Natural killer cell (primary cell): ENCODE measurements around the gene LRP6. TPM values are rescaled to one million over a fixed set of nuclear protein-coding genes. Genes with fewer than 3 reads are reported as not detected.
A peak's percentile ranks its signal among the peaks of the same experiment; 100 is the strongest.

Source experiments
- ATAC-seq, 3 donors: fragments of 150-1000 bp in 2 of 3; fragments of 200-7000 bp in 1 of 3; cut with Tn5 transposase; 1 replicate in 1 of 3; 2 replicates in 2 of 3; pipeline ENCODE4 v1.10.0; 2021; ENCODE audit warnings: mild to moderate bottlenecking in 2 of 3, moderate library complexity in 2 of 3
- DNase-seq, 2 donors: peaks; one replicate each; pipeline versions ENCODE4 v3.0.0 to v3.0.0-alpha.2; 2013 to 2021; ENCODE audit warnings: mixed read lengths in 1 of 2
- H3K27ac ChIP-seq: one replicate; pipeline ENCODE4 v1.5.1; 2013; ENCODE audit warnings: mild to moderate bottlenecking, low read length
- H3K27me3 ChIP-seq: one replicate; pipeline ENCODE4 v1.6.1; 2013; ENCODE audit warnings: low read length; ENCODE audit not compliant: control insufficient read depth, insufficient read depth
- H3K36me3 ChIP-seq: one replicate; pipeline ENCODE4 v1.6.1; 2013; ENCODE audit warnings: low read length; ENCODE audit not compliant: control insufficient read depth, insufficient read depth
- H3K4me1 ChIP-seq: one replicate; pipeline ENCODE4 v1.6.1; 2013; ENCODE audit warnings: low read length; ENCODE audit not compliant: control insufficient read depth, insufficient read depth
- H3K4me3 ChIP-seq: one replicate; pipeline ENCODE4 v1.5.1; 2013; ENCODE audit warnings: low read length
- H3K9me3 ChIP-seq: one replicate; pipeline ENCODE4 v1.6.1; 2013; ENCODE audit warnings: low read length; ENCODE audit not compliant: control insufficient read depth, insufficient read depth
- H3K27ac Mint-ChIP-seq, 2 donors: one replicate each; pipeline ENCODE4 v1.8.0; 2022; ENCODE audit warnings: mild to moderate bottlenecking in 2 of 2, mixed read lengths in 2 of 2, moderate library complexity in 1 of 2
- H3K27me3 Mint-ChIP-seq, 2 donors: one replicate each; pipeline ENCODE4 v1.8.0; 2022; ENCODE audit warnings: low read depth in 2 of 2, mixed read lengths in 2 of 2
- H3K36me3 Mint-ChIP-seq: one replicate; pipeline ENCODE4 v1.8.0; 2022; ENCODE audit warnings: mixed read lengths
- H3K4me1 Mint-ChIP-seq, 2 donors: one replicate each; pipeline ENCODE4 v1.8.0; 2022; ENCODE audit warnings: mixed read lengths in 2 of 2
- H3K4me3 Mint-ChIP-seq: one replicate; pipeline ENCODE4 v1.8.0; 2022; ENCODE audit warnings: mild to moderate bottlenecking, moderate library complexity, mixed read lengths
- H3K9me3 Mint-ChIP-seq, 2 donors: one replicate each; pipeline ENCODE4 v1.8.0; 2022; ENCODE audit warnings: mixed read lengths in 2 of 2
- WGBS: methylation state at CpG from one replicate; pipeline ENCODE4 v1.1.7; 2013; ENCODE audit warnings: missing lambda C conversion rate; ENCODE audit not compliant: insufficient coverage; 5-methylcytosine and 5-hydroxymethylcytosine counted together
- intact Hi-C: fragments of 100-400 bp; cut with micrococcal nuclease; formaldehyde crosslinking; loops from one replicate; pipeline ENCODE4 v1.14.2; 2022
- total RNA-seq, 4 donors: library from RNA; stranded (reverse); fragments of 120-200 nt in 1 of 4; gene quantifications; one replicate each; pipeline versions ENCODE4 v1.2.3 to v1.2.4, GENCODE V29; 2013 to 2022
- TF ChIP-seq, protein P1 (sequence below): fragments of 200-600 bp; IDR thresholded peaks from one replicate; pipeline ENCODE4 v1.8.0; 2022; ENCODE audit warnings: antibody characterized with exemption

LRP6 gene
- total RNA-seq, 3 donors from 2014 or later (not counting 1 experiment from before 2014, with no cell fraction given) = 0.05 to 0.33 TPM; not detected in 1

DNA sequence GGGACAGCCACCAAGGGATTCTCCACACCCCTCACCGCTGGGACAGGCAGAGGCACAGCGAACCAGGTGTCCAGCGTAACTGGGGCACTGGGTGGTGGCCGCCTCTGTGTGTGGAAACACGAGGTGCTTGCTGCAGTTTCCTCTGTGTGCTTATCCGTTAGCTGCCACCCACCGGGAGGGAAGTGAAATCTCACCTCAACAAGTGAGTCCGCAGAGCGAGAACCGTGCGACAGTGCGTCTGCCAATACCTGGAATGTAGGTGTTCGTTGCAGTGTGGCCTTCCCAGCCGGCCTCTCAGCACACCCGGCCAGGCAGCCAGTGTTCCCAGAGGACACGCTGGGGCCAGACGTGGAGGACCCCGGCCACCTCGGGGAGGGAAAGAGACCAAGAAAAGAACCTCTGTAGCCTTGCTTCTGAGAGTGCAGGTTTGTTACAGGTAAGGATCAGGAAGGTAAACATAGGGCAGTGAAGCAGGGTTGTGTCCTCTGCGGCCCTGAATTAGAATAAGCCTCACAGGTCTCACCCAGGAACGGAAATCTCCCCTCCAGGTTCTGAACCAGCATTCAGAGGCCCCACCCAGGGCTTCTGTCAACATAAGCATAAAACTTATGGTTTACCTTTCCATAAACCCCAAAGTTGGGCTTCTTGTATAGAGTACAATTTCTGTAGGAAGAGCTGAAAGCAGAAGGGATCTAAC lies 194.6 kb downstream of the LRP6 start:
- Histone ChIP-seq H3K4me1 (peaks cover 5% of the 10 kb centered on the region), H3K9me3 (no peaks in the 10 kb centered on the region), H3K27ac (no peak overlapping the region), H3K4me3 (no peak overlapping the region), H3K36me3 (no peaks in the 10 kb centered on the region), H3K27me3 (no peaks in the 10 kb centered on the region)
- Mint-ChIP-seq H3K9me3 (no peaks in the 10 kb centered on the region), H3K4me3 (no peak overlapping the region), H3K27me3 (peaks cover 14 to 34% of the 10 kb centered on the region in 2 donors), H3K27ac (no peak overlapping the region), H3K36me3 (no peaks in the 10 kb centered on the region), H3K4me1 (no peaks in the 10 kb centered on the region)
- DNase-seq = peak in 1 of 2 donors; percentile 64
- 55% methylated on average over 21 of the region's 21 CpGs for WGBS
- intact Hi-C loops = no loop called here
- peak in 1 of 3 donors; percentile 7 for ATAC-seq
- TF ChIP-seq, protein P1, sequence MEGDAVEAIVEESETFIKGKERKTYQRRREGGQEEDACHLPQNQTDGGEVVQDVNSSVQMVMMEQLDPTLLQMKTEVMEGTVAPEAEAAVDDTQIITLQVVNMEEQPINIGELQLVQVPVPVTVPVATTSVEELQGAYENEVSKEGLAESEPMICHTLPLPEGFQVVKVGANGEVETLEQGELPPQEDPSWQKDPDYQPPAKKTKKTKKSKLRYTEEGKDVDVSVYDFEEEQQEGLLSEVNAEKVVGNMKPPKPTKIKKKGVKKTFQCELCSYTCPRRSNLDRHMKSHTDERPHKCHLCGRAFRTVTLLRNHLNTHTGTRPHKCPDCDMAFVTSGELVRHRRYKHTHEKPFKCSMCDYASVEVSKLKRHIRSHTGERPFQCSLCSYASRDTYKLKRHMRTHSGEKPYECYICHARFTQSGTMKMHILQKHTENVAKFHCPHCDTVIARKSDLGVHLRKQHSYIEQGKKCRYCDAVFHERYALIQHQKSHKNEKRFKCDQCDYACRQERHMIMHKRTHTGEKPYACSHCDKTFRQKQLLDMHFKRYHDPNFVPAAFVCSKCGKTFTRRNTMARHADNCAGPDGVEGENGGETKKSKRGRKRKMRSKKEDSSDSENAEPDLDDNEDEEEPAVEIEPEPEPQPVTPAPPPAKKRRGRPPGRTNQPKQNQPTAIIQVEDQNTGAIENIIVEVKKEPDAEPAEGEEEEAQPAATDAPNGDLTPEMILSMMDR = no peak

DNA sequence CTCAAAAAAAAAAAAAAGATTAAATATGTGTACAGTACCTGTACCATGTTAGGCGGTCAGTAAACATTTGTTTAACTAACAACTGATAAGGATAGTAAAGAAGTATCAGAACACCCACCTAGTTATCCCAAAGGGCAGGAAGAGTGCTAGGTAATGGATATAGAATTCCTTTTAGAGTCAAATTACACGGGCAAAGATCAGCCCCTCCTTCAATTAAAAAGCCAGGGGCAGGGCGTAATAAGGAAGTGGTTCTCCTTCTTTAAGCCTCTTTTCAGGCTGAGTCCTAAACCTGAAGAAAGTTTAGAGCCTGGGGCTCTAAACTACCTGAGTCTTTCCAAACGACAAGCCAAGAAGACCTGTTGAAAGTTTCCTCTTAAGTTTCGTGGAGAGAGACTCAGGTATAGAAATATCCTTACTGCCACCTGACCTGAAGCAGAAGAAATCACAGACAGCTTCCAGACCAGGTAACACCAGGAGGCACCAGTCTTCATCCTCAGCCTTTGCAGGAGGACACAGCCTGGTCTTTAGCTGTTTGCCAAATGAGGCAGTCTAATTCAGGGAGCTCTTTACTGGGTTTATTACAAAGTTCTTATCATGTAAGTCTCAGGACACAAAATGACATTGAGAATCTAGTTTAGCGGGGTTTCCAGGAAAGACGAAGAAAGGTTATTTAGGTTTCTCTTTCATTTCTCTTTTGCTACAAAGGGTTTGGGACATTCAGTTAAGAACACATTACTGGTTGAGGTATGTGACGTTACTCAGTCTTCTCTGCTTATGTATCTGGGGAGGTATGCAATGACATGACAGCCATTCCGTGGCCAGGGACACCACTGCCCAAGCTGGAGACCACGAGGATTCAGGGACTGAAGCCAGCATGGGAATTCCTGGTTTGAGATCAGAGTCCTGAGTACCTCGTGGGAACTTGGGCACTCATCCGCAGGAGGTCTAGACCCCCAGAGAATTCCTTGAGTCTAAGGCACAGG lies 195.9 kb downstream of the LRP6 start, which contains the start of gene BCL2L14:
TSS of gene BCL2L14 (plus strand) at position 266 of the 983 bp plus-strand sequence. CDS start 8,367 bp downstream, outside the sequence.
- ATAC-seq (no peak), DNase-seq (peak in 1 of 2 donors; percentile 44)
- Mint-ChIP-seq H3K9me3 (no peaks in the 10 kb centered on the region), H3K4me3 (peak within 1 kb of the TSS; percentile 7), H3K27me3 (peaks cover 12 to 34% of the 10 kb centered on the region in 2 donors), H3K4me1 (no peaks in the 10 kb centered on the region), H3K27ac (no peak within 1 kb of the TSS), H3K36me3 (no peaks in the 10 kb centered on the region)
- TF ChIP-seq, protein P1 = no peak
- WGBS = 53% methylated on average over 11 of the region's 12 CpGs
- Histone ChIP-seq H3K36me3 (no peaks in the 10 kb centered on the region), H3K27me3 (no peaks in the 10 kb centered on the region), H3K9me3 (no peaks in the 10 kb centered on the region), H3K4me1 (peaks cover 5% of the 10 kb centered on the region), H3K27ac (no peak within 1 kb of the TSS), H3K4me3 (no peak within 1 kb of the TSS)
- intact Hi-C loops = no loop called here

DNA sequence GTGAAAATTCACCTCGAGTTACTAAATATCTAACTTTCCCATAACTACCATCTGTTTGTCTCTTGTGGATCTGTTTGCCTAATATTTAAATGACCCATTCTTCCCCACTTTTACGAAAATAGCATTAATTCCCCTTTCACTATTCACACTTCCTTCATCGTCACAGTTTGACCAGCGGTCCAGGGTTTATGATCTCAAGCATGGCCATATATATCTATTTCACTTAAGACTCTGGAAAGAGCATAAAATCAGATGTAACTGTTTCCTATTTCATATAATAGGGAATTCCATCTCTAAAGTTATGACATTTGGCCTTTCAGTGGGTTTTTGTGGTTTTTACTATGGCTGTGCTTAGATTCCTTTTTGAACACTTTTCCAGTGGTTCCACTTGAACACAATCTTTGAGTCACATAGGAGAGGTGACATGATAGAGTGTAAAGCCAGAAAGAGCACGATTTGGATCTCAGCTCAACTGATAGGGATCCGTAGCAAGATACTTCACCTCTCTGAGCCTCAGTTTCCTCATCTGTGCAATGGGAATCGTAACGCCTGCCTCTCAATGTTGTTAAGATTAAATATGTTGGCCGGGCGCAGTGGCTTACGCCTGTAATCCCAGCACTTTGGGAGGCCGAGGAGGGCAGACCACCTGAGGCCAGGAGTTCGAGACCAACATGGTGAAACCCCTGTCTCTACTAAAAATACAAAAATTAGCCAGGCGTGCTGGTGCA lies 196.9 kb downstream of the LRP6 start:
- Histone ChIP-seq H3K4me1 (peaks cover 5% of the 10 kb centered on the region), H3K27ac (no peak overlapping the region), H3K4me3 (no peak overlapping the region), H3K36me3 (no peaks in the 10 kb centered on the region), H3K27me3 (no peaks in the 10 kb centered on the region), H3K9me3 (no peaks in the 10 kb centered on the region)
- DNase-seq (no peak), ATAC-seq (no peak)
- intact Hi-C loops = no loop called here
- H3K27ac Mint-ChIP-seq = no peak overlapping the region
- H3K4me1 Mint-ChIP-seq = no peaks in the 10 kb centered on the region
- H3K9me3 Mint-ChIP-seq = no peaks in the 10 kb centered on the region
- WGBS = 88% methylated on average over 14 of the region's 14 CpGs
- H3K27me3 Mint-ChIP-seq = peaks cover 9 to 34% of the 10 kb centered on the region in 2 donors
- TF ChIP-seq, protein P1 = no peak
- H3K36me3 Mint-ChIP-seq = no peaks in the 10 kb centered on the region
- H3K4me3 Mint-ChIP-seq = no peak overlapping the region
